Effector CD4-positive, alpha-beta T cell (primary cell): Measurements from ENCODE around the gene VSX1.

ENCODE experiments used
- DNase-seq: peaks from one replicate; pipeline ENCODE4 v3.0.0-alpha.2; 2020

The VSX1 gene

GRCh38 chr20:25087186-25087929 is 5.4 kb upstream of the VSX1 start:
- no peak for DNase-seq

- no peak for DNase-seq
Measured at GRCh38 chr20:25085756-25086495, 4.0 kb upstream of the VSX1 start.

GRCh38 chr20:25084626-25085187 is 2.8 kb upstream of the VSX1 start:
- DNase-seq: no peak

- DNase-seq: no peak
Measured at GRCh38 chr20:25083773-25084625, 2.1 kb upstream of the VSX1 start.

- no peak for DNase-seq
Measured at GRCh38 chr20:25083141-25083772, 1.3 kb upstream of the VSX1 start.

GRCh38 chr20:25082498-25082873 is 545 bp upstream of the VSX1 start:
- DNase-seq: no peak

GRCh38 chr20:25081065-25081729 is 744 bp downstream of the VSX1 start:
- DNase-seq: peak; percentile 18

GRCh38 chr20:25079171-25079570 is 2.8 kb downstream of the VSX1 start:
- DNase-seq: no peak

- DNase-seq: no peak
Measured at GRCh38 chr20:25078662-25079061, 3.3 kb downstream of the VSX1 start.

GRCh38 chr20:25077610-25078169 is 4.3 kb downstream of the VSX1 start:
- DNase-seq: no peak

- DNase-seq: no peak
Measured at GRCh38 chr20:25076731-25077609, 5.0 kb downstream of the VSX1 start.

- no peak for DNase-seq
Measured at GRCh38 chr20:25076201-25076600, 5.7 kb downstream of the VSX1 start.

- DNase-seq: no peak
Measured at GRCh38 chr20:25073544-25073943, 8.4 kb downstream of the VSX1 start.

GRCh38 chr20:25072226-25072811 is 9.6 kb downstream of the VSX1 start:
- DNase-seq: no peak

GRCh38 chr20:25071734-25072133 is 10.2 kb downstream of the VSX1 start:
- no peak for DNase-seq

GRCh38 chr20:25070821-25071473 is 11.0 kb downstream of the VSX1 start:
- no peak for DNase-seq

GRCh38 chr20:25067102-25067987 is 14.6 kb downstream of the VSX1 start:
- no peak for DNase-seq

GRCh38 chr20:25066386-25066785 is 15.6 kb downstream of the VSX1 start:
- DNase-seq: no peak
